ENCODE data around the gene NR3C1.

GRCh38 chr5:143244000-143244736, 159.3 kb downstream of the NR3C1 start:
- TF ChIP-seq POLR2A (IDR thresholded peaks at IDR 0.05): no peak
- no peak for TF ChIP-seq CTCF (IDR thresholded peaks at IDR 0.05)

Data from uterus (tissue), 2 donors.